ENCODE results near the gene UPK1B.
"Not testable (repeated sequence)": the region's sequence is repeated elsewhere in the genome, so short reads cannot be mapped to it uniquely, and the experiment has no call there.

Gene UPK1B

GRCh38 chr3:119147494-119147893, 25.9 kb upstream of the UPK1B start:
- DNase-seq (ENCODE audit: low read depth, low spot score): no peak
- no CpG with 5 or more reads among the region's 2 CpGs for whole genome bisulfite sequencing (ENCODE audit: insufficient coverage, insufficient read length)
- H3K36me3 ChIP-seq (ENCODE audit: control insufficient read depth, insufficient read depth, low read length): no peaks in the 10 kb centered on the region
- no peaks in the 10 kb centered on the region for H3K9me3 ChIP-seq (ENCODE audit: control insufficient read depth, insufficient read depth, low read length)
- no peaks in the 10 kb centered on the region for H3K27me3 ChIP-seq (ENCODE audit: control insufficient read depth, insufficient read depth, low read length)
- H3K4me3 ChIP-seq (ENCODE audit: low read length): no peak overlapping the region
- no peaks in the 10 kb centered on the region for H3K4me1 ChIP-seq (ENCODE audit: control insufficient read depth, insufficient read depth, low read length)
- no peak overlapping the region for H3K27ac ChIP-seq (ENCODE audit: low read length)

GRCh38 chr3:119148493-119149180, 24.8 kb upstream of the UPK1B start:
- no peaks in the 10 kb centered on the region for H3K4me1 ChIP-seq (ENCODE audit: control insufficient read depth, insufficient read depth, low read length)
- no peaks in the 10 kb centered on the region for H3K36me3 ChIP-seq (ENCODE audit: control insufficient read depth, insufficient read depth, low read length)
- no peak overlapping the region for H3K27ac ChIP-seq (ENCODE audit: low read length)
- no peaks in the 10 kb centered on the region for H3K27me3 ChIP-seq (ENCODE audit: control insufficient read depth, insufficient read depth, low read length)
- DNase-seq (ENCODE audit: low read depth, low spot score): no peak
- H3K4me3 ChIP-seq (ENCODE audit: low read length): no peak overlapping the region
- no peaks in the 10 kb centered on the region for H3K9me3 ChIP-seq (ENCODE audit: control insufficient read depth, insufficient read depth, low read length)
- no CpG with 5 or more reads among the region's 2 CpGs for WGBS (ENCODE audit: insufficient coverage, insufficient read length)

GRCh38 chr3:119149484-119149883, 23.9 kb upstream of the UPK1B start:
- WGBS (ENCODE audit: insufficient coverage, insufficient read length): no CpG with 5 or more reads among the region's 4 CpGs
- DNase-seq (ENCODE audit: low read depth, low spot score): no peak
- Histone ChIP-seq H3K9me3 (ENCODE audit: control insufficient read depth, insufficient read depth, low read length) (no peaks in the 10 kb centered on the region), H3K27ac (ENCODE audit: low read length) (no peak overlapping the region), H3K27me3 (ENCODE audit: control insufficient read depth, insufficient read depth, low read length) (no peaks in the 10 kb centered on the region), H3K4me3 (ENCODE audit: low read length) (no peak overlapping the region), H3K4me1 (ENCODE audit: control insufficient read depth, insufficient read depth, low read length) (no peaks in the 10 kb centered on the region), H3K36me3 (ENCODE audit: control insufficient read depth, insufficient read depth, low read length) (no peaks in the 10 kb centered on the region)

GRCh38 chr3:119156868-119157267, 16.5 kb upstream of the UPK1B start:
- H3K9me3 ChIP-seq (ENCODE audit: control insufficient read depth, insufficient read depth, low read length): no peaks in the 10 kb centered on the region
- H3K36me3 ChIP-seq (ENCODE audit: control insufficient read depth, insufficient read depth, low read length): no peaks in the 10 kb centered on the region
- no peak overlapping the region for H3K4me3 ChIP-seq (ENCODE audit: low read length)
- H3K4me1 ChIP-seq (ENCODE audit: control insufficient read depth, insufficient read depth, low read length): no peaks in the 10 kb centered on the region
- DNase-seq (ENCODE audit: low read depth, low spot score): no peak
- H3K27ac ChIP-seq (ENCODE audit: low read length): no peak overlapping the region
- no peaks in the 10 kb centered on the region for H3K27me3 ChIP-seq (ENCODE audit: control insufficient read depth, insufficient read depth, low read length)

GRCh38 chr3:119157971-119158370, 15.4 kb upstream of the UPK1B start:
- Histone ChIP-seq H3K27me3 (ENCODE audit: control insufficient read depth, insufficient read depth, low read length) (no peaks in the 10 kb centered on the region), H3K4me3 (ENCODE audit: low read length) (no peak overlapping the region), H3K4me1 (ENCODE audit: control insufficient read depth, insufficient read depth, low read length) (no peaks in the 10 kb centered on the region), H3K27ac (ENCODE audit: low read length) (no peak overlapping the region), H3K9me3 (ENCODE audit: control insufficient read depth, insufficient read depth, low read length) (no peaks in the 10 kb centered on the region), H3K36me3 (ENCODE audit: control insufficient read depth, insufficient read depth, low read length) (no peaks in the 10 kb centered on the region)
- no peak for DNase-seq (ENCODE audit: low read depth, low spot score)
- WGBS (ENCODE audit: insufficient coverage, insufficient read length): no CpG with 5 or more reads among the region's 2 CpGs

- no peaks in the 10 kb centered on the region for H3K4me1 ChIP-seq (ENCODE audit: control insufficient read depth, insufficient read depth, low read length)
- no peak overlapping the region for H3K4me3 ChIP-seq (ENCODE audit: low read length)
- no peak overlapping the region for H3K27ac ChIP-seq (ENCODE audit: low read length)
- H3K9me3 ChIP-seq (ENCODE audit: control insufficient read depth, insufficient read depth, low read length): peaks cover 2% of the 10 kb centered on the region
- no CpG with 5 or more reads among the region's 1 CpG for WGBS (ENCODE audit: insufficient coverage, insufficient read length)
- DNase-seq (ENCODE audit: low read depth, low spot score): no peak
- H3K36me3 ChIP-seq (ENCODE audit: control insufficient read depth, insufficient read depth, low read length): no peaks in the 10 kb centered on the region
- no peaks in the 10 kb centered on the region for H3K27me3 ChIP-seq (ENCODE audit: control insufficient read depth, insufficient read depth, low read length)
These were observed 13.0 kb upstream of the UPK1B start for GRCh38 chr3:119160361-119160760.

- Histone ChIP-seq H3K4me3 (ENCODE audit: low read length) (no peak overlapping the region), H3K27ac (ENCODE audit: low read length) (no peak overlapping the region), H3K27me3 (ENCODE audit: control insufficient read depth, insufficient read depth, low read length) (no peaks in the 10 kb centered on the region), H3K36me3 (ENCODE audit: control insufficient read depth, insufficient read depth, low read length) (no peaks in the 10 kb centered on the region), H3K4me1 (ENCODE audit: control insufficient read depth, insufficient read depth, low read length) (no peaks in the 10 kb centered on the region), H3K9me3 (ENCODE audit: control insufficient read depth, insufficient read depth, low read length) (peaks cover 2% of the 10 kb centered on the region)
- no CpG with 5 or more reads among the region's 1 CpG for WGBS (ENCODE audit: insufficient coverage, insufficient read length)
- no peak for DNase-seq (ENCODE audit: low read depth, low spot score)
These were observed 12.6 kb upstream of the UPK1B start for GRCh38 chr3:119160815-119161214.

- no peak overlapping the region for H3K27ac ChIP-seq (ENCODE audit: low read length)
These were observed 12.2 kb upstream of the UPK1B start for GRCh38 chr3:119161240-119161639.

GRCh38 chr3:119164745-119165144, 8.7 kb upstream of the UPK1B start:
- WGBS (ENCODE audit: insufficient coverage, insufficient read length): no CpG with 5 or more reads among the region's 9 CpGs
- not testable (repeated sequence) for H3K36me3 ChIP-seq (ENCODE audit: control insufficient read depth, insufficient read depth, low read length); H3K4me1 ChIP-seq (ENCODE audit: control insufficient read depth, insufficient read depth, low read length); H3K9me3 ChIP-seq (ENCODE audit: control insufficient read depth, insufficient read depth, low read length); DNase-seq (ENCODE audit: low read depth, low spot score); H3K4me3 ChIP-seq (ENCODE audit: low read length); H3K27ac ChIP-seq (ENCODE audit: low read length); H3K27me3 ChIP-seq (ENCODE audit: control insufficient read depth, insufficient read depth, low read length)

More at GRCh38 chr3:119161240-119161639, 12.2 kb upstream of the UPK1B start:
- no peaks in the 10 kb centered on the region for H3K36me3 ChIP-seq (ENCODE audit: control insufficient read depth, insufficient read depth, low read length)
- no peak overlapping the region for H3K4me3 ChIP-seq (ENCODE audit: low read length)
- no CpG with 5 or more reads among the region's 2 CpGs for WGBS (ENCODE audit: insufficient coverage, insufficient read length)
- DNase-seq (ENCODE audit: low read depth, low spot score): no peak
- peaks cover 2% of the 10 kb centered on the region for H3K9me3 ChIP-seq (ENCODE audit: control insufficient read depth, insufficient read depth, low read length)
- no peaks in the 10 kb centered on the region for H3K27me3 ChIP-seq (ENCODE audit: control insufficient read depth, insufficient read depth, low read length)
- H3K4me1 ChIP-seq (ENCODE audit: control insufficient read depth, insufficient read depth, low read length): no peaks in the 10 kb centered on the region

GRCh38 chr3:119170821-119171220, 2.6 kb upstream of the UPK1B start:
- no peaks in the 10 kb centered on the region for H3K4me1 ChIP-seq (ENCODE audit: control insufficient read depth, insufficient read depth, low read length)

More at GRCh38 chr3:119170821-119171220, 2.6 kb upstream of the UPK1B start:
- no peaks in the 10 kb centered on the region for H3K9me3 ChIP-seq (ENCODE audit: control insufficient read depth, insufficient read depth, low read length)
- no CpG with 5 or more reads among the region's 3 CpGs for WGBS (ENCODE audit: insufficient coverage, insufficient read length)
- no peak for DNase-seq (ENCODE audit: low read depth, low spot score)
- no peak overlapping the region for H3K27ac ChIP-seq (ENCODE audit: low read length)
- H3K36me3 ChIP-seq (ENCODE audit: control insufficient read depth, insufficient read depth, low read length): no peaks in the 10 kb centered on the region
- H3K4me3 ChIP-seq (ENCODE audit: low read length): no peak overlapping the region
- no peaks in the 10 kb centered on the region for H3K27me3 ChIP-seq (ENCODE audit: control insufficient read depth, insufficient read depth, low read length)

Measured in iPS DF 6.9 (cell line).